Glomerular visceral epithelial cell (primary cell): Measurements from ENCODE around the gene COL9A3.

Experiments used
- DNase-seq: peaks from one replicate; pipeline ENCODE4 v3.0.0-alpha.2; 2016; ENCODE audit errors: extremely low spot score

Gene COL9A3

DNA sequence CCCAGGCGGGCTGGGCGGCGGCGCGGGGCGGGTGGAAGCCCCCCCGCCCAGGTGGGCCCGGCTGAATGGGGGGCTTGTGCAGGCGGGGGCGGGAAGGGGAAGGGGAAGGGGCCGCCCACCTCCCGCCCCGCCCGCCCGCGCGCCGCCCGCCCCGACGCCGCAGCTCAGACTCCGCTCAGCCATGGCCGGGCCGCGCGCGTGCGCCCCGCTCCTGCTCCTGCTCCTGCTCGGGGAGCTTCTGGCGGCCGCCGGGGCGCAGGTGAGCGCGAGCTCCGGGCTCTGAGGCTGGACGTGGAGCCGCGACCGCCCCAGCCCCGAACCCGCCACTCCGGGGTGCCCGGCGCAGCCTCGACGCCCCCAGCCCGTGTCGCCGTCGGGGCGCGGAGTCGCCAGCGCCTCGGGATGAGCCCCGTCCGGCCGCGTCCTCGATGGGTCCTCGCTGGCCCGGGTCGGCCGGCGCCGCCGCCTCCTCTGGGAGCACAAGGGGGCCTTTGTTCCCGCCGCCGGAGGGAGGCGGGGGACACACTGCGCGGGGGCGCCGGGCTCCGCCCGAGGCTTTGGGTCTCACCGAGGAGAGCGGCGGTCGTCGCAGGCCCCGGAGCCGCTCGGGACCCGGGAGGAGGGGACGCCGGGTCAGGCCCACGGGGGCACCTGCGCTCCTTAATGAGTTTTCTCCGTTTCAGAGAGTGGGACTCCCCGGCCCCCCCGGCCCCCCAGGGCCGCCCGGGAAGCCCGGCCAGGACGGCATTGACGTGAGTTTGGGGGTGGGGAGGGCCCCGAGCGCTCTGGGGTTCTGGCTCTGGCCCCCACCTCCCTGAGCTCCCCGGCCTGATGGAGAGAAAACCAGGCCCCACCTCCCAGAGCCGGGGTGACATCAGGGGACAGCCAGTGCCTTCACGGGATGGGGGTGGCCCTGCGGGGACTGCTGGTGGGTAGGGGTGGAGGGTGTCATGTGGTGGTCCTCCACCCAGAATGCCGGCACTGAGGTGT is at the start of gene COL9A3:
COL9A3 (plus strand) TSS at position 167 of the 990 bp plus-strand sequence; CDS start at position 182, 15 bp downstream.
- no peak for DNase-seq

- no peak for DNase-seq
These were observed 48.7 kb upstream of the COL9A3 start for GRCh38 chr20:62768234-62768546.

DNA sequence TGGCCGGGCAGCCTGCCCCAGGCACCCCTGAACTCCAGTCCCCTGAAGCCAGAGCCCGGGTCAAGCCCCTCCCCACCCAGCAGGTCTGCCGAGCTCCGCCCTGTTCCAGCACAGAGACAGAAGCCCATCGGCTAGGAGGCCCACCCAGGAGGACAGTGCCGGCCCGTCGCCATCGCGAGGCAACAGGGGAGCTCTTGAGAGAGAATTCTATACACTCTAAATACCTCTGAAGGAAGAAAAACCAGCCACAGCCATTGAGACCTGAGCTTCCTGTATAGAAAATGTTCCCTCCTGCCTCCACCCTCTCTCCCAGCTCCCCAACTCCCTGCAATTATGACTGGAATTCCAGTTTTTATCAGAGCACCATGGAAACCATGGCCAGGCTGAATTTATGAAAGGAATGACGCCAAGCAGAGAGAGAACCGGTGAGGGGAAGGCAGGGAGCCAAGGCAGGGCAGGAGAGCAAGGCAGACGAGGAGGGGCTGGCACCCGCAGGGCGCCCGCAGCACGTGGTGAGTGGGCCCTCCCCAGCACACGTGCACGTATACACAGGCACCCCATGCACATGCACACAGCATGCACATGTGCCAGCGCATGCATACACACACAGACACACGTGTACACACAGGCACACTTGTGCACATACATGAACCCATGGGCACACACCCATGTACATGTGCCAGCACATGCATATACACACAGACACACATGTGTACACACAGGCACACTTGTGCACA is 48.1 kb upstream of the COL9A3 start:
- no peak for DNase-seq

DNA sequence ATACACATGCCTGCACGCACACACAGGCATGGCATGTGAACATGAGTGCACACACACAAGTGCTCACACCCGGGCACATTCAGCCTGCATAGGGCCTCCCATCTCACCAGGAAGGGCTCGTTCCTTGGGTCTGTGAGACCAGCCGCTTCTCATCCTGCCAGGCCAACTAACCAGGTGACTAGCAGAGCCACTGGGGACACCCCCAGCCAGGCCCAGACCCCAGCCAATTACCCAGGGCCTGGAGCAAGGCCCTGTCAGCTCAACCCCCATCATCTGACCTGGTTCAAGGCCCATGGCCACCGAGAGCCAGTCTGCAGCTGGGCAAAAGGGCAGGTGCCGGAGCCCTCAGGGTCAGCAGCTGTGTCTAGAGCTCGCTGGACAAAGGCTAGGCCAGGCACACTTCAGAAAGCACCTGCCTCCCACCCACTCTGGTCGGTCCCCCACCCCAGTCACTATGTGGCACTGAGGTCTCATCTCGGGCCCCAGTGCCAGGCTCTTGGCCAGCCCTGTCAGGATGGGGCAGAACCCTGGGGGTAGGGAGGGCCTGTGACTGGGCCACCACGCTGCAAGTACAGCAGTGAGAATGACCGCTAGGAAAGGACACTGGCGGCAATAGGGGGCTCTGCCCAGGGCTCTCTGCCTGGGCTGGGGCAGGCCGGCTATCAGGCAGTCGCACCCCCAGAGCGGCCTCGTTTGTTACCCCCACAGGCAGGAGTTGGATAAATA is 47.3 kb upstream of the COL9A3 start:
- DNase-seq = no peak

DNA sequence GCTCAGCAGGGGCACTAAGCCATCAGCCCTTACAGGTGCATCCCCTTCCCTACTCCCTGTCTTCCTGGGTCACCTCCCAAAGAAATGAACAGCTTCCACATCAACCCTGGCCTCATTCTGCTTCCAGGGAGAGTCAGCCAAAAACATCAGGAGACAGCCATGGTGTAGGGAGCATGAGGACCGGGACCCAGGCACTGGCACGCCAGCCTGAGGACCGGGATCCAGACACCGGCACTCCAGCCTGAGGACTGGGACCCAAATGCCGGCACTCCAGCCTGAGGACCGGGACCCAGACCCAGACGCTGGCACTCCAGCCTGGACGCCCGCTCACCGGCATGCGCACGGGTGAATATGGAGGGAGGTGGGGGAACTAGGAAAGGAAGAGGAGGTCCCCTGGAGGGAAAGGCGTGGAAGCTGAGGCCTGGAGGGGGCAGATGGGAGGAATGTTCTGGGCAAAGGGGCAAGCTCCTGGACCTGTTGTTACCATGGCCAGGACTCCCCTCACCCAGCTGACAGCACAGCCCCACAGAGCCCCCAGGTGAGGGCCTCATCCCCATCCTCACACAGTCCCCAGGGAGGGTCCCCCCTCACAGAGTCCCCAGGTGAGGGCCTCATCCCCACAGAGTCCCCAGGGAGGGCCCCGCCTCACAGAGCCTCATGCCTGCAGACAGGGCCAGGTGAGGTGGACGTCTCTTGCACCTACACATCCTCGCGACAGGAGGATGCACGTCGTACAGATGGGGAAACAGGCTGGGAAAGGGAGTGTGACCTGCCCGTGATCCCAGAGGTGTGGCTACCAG is 46.5 kb upstream of the COL9A3 start:
- no peak for DNase-seq

DNA sequence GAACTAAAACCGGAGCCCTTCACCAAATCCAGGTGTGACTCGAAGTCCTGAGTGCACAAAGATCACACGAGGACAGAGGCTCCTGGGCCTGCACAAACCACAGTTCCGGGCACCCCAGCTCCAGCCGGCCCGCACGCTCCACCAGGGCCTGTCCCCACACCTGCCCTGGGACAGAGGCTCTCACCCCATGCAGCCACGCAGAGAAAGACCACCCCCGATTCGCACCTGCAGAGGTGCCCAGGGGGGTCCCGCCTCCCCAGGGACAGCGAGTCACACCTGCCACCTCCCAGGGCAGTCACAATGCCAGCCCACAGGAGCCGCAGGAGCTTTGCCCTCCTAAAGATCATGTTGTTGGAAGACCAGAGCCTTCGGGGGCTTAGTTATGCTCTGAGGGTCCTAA is 45.9 kb upstream of the COL9A3 start:
- no peak for DNase-seq

- no peak for DNase-seq
These were observed 45.3 kb upstream of the COL9A3 start for GRCh38 chr20:62771396-62772102.

DNA sequence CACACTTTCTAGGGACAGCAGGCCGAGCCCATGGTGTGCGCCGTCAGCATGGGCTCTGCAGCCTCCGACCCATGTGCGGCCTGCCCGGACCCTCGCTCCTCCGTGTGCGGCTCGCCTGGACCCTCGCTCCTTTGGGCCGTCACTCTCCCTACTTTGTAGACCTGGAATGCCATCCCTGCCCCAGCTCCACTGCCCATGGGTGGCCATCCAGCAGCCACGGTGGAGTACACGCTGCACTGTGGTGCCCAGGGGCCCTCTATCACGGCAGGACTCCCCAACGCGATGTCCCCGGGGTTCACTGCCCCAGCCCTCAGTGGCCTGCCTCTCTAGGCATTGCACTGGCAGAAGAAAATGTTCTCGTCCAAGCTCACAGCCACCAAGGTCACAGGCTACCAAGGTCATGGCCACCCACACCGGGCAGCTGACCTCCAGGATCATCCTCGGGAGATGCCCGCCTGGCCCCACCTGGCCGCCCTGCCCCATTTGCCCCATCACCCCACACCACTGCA is 44.7 kb upstream of the COL9A3 start:
- no peak for DNase-seq

DNA sequence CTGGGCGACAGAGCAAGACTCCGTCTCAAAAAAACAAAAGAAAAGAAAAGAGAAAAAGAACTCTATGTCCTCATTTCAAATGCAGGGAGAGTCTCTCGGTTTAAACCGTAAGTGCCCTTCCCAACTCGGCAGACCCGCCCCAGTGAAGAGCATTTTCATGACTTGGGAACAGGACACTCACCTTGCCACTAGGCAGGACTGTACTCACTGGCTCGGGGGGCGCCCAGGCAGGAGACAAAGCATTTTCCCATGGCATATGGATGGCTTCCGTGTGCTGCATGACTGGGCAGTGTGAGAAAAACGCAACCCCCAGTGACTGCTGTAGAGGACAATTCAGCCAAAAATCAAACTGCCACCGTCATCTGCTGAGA is 44.2 kb upstream of the COL9A3 start:
- no peak for DNase-seq

- DNase-seq = no peak
These were observed 43.6 kb upstream of the COL9A3 start for GRCh38 chr20:62772990-62773844.

DNA sequence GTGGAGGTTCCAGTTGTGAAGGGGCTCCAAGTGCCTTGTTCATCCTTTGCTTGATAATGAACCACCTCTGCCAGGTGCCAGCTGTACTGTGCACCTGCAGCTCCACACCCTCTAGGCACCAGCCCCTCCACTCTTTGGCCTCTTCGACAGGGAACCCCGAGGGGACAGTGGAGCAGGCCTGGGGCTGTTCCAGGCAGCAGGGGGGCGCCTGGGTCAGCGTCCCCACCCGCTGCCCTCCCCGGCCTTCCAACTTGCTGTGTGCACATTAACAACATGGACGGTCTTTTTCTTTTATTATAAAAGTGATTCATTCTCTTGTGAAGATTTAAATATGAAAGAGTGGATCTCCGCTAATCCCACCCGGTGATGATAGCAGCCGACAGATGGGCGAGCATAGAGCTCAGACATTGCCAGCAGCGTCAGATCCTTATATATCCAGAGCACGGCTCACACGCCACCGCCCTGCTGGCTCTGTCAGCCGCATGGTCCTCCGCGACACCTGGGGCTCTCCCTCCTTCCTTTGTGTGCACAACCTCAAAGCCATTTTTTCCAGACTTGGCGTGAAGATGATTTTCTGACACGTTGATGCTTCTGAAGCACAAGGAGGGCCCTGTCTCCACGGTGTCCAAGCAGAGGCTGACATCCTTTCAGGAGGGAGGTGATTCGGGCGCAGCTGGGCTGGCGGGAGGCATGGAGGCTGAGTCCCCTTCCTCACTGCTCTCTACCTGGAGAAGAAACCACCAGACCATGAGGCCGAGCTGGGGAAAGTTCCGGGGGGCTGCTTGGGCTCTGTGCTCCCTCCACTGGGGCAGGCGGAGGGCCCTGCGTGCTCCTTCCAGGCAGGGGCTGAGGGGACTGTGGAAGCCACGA is 42.8 kb upstream of the COL9A3 start:
- DNase-seq = no peak

GRCh38 chr20:62774762-62775161 is 42.1 kb upstream of the COL9A3 start:
- no peak for DNase-seq

- DNase-seq = no peak
These were observed 41.6 kb upstream of the COL9A3 start for GRCh38 chr20:62775206-62775605.

GRCh38 chr20:62776035-62776691 is 40.7 kb upstream of the COL9A3 start:
- DNase-seq = no peak

- DNase-seq = peak; percentile 75
These were observed 39.9 kb upstream of the COL9A3 start for GRCh38 chr20:62776692-62777527.

DNA sequence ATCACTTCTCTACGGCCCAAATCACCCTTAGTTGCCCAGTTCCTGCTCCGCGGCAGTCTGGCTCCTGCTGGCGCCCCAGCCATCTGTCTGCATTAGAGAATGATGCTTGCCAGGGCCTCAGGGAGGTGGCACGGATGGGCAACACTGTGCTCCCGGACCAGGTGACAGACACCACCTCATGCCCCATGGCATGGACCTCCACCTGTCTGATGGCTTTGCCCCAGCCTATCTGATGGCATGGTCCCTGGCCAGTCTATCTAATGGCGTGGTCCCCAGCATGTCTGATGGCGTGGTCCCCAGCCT is 39.4 kb upstream of the COL9A3 start:
- DNase-seq = no peak

DNA sequence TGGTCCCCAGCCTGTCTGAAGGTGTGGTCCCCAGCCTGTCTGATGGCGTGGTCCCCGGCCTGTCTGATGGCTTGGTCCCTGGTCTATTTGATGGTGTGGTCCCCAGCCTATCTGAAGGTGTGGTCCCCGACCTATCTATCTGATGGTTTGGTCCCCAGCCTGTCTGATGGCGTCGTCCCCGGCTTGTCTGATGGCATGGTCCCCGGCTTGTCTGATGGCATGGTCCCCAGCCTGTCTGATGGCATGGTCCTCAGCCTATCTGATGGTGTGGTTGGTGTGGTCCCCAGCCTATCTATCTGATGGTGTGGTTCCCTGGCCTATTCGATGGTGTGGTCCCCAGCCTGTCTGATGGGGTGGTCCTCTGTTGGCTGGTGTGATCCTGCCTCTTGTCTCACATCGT is 38.8 kb upstream of the COL9A3 start:
- DNase-seq = no peak
